Measurements from ENCODE around the gene LZTFL1.

DNA sequence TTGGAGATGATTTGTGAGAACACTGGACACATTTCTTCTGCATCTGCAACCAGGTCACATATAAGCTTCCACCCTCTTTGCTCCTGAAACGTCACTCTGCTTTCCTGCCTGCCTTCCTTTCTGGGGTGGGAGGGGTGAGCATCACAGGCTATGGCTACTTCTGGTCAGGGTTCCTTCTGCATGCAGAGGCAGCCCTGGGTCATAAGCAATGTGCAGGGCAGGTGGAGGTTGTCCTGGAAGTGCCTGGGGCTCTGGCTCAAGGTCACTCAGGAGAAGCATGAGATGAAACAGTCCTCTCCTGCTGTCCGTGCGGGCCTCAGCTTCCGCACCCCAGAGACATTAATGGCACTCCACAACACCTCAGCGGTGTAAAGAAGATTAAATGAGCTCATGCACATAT lies 60.6 kb downstream of the LZTFL1 start:
- TF ChIP-seq, protein P1, sequence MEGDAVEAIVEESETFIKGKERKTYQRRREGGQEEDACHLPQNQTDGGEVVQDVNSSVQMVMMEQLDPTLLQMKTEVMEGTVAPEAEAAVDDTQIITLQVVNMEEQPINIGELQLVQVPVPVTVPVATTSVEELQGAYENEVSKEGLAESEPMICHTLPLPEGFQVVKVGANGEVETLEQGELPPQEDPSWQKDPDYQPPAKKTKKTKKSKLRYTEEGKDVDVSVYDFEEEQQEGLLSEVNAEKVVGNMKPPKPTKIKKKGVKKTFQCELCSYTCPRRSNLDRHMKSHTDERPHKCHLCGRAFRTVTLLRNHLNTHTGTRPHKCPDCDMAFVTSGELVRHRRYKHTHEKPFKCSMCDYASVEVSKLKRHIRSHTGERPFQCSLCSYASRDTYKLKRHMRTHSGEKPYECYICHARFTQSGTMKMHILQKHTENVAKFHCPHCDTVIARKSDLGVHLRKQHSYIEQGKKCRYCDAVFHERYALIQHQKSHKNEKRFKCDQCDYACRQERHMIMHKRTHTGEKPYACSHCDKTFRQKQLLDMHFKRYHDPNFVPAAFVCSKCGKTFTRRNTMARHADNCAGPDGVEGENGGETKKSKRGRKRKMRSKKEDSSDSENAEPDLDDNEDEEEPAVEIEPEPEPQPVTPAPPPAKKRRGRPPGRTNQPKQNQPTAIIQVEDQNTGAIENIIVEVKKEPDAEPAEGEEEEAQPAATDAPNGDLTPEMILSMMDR (IDR thresholded peaks at IDR 0.05; ENCODE audit: extremely low read depth in 1 of 2, insufficient read depth in 1 of 2, low read depth in 1 of 2, low read length in 2 of 2), result no peak
- TF ChIP-seq GATA2 (IDR thresholded peaks at IDR 0.05; ENCODE audit: insufficient read depth, insufficient read length, low read depth, low read length) (no peak), EZH2 (IDR thresholded peaks at IDR 0.05; ENCODE audit: borderline replicate concordance, low read depth, low read length, severe bottlenecking) (no peak), POLR2A (IDR thresholded peaks at IDR 0.05; ENCODE audit: low read depth, low read length) (no peak), POLR2AphosphoS5 (IDR thresholded peaks at IDR 0.05; ENCODE audit: insufficient read depth, low read depth, low read length) (no peak), MYC (IDR thresholded peaks at IDR 0.05; ENCODE audit: low read depth, low read length) (no peak), JUN (IDR thresholded peaks at IDR 0.05; ENCODE audit: borderline replicate concordance, insufficient read depth, insufficient read length, low read depth) (no peak), FOS (IDR thresholded peaks at IDR 0.05; ENCODE audit: borderline replicate concordance, insufficient read depth, low read length) (no peak)
- TF ChIP-seq, protein P2, sequence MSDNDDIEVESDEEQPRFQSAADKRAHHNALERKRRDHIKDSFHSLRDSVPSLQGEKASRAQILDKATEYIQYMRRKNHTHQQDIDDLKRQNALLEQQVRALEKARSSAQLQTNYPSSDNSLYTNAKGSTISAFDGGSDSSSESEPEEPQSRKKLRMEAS (IDR thresholded peaks at IDR 0.05; ENCODE audit: insufficient read depth, insufficient read length), result no peak
